Daoy (cell line): ENCODE data around the gene BMP3. TPM values are rescaled to one million over a fixed set of nuclear protein-coding genes. Genes with fewer than 3 reads are reported as not detected.

Experiments
- DNase-seq: peaks from one replicate; pipeline ENCODE4 v3.0.0-alpha.2; 2015; ENCODE audit warnings: low read depth
- total RNA-seq: library from RNA; depleted of rRNA; stranded (reverse); fragments of >200 nt; shearing (Covaris generic); gene quantifications from 2 replicates; pipeline ENCODE4 v1.2.3, GENCODE V29; 2014; rRNA removed

BMP3 gene
- total RNA-seq, 1 experiment from 2014 or later: not detected

GRCh38 chr4:81102107-81102506 lies 71.6 kb downstream of the BMP3 start:
- no peak for DNase-seq

- DNase-seq: no peak
These were observed 75.6 kb downstream of the BMP3 start for GRCh38 chr4:81106150-81106549.

Other genes starting within 250 kb of the BMP3 start
- 0.33 and 0.63 TPM in 2 replicates for gene PRKG2, start 184.5 kb downstream of the BMP3 start, total RNA-seq